ENCODE results near the gene SPZ1. TPM values are rescaled to one million over a fixed set of nuclear protein-coding genes. Genes with fewer than 3 reads are reported as not detected.

Gene SPZ1
- total RNA-seq, 1 experiment from 2014 or later: not detected

DNA sequence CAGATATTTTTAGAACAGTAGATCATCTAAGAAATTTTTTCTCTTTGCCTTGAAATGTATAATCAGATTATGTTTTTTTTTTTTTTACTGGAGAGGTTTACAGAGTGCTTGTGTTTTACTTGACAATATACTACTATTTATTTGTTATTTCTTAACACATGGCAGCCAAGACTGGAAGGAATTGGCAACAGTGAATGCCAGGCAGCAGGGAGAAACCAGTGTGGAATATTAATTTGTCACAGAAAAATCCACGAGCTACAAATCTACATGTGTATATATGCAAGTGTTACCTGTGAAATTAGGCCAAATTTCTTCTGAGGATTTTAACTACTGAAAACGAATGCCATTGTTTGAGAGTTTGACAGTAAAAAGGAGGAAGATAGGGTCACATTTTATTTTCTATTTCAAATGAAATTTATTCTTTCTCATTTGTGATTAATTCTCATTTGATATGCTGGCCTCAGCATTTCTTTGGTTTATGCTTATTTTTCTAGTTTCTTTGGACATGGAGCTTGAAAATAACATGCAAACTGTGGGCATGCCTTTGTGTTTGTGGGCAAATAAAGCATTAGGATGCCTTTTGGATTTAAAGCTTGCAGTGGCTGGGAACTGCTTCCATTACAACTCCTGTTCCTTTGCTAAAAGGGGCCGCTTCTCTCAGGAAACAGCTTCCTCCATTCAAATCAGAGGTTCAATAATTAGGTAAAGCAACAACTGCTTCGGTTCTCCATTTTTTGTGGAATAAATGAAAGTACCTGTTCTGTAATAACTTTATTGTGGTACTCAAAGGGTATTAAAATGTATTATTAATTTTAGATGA is 49.1 kb downstream of the SPZ1 start:
- Histone ChIP-seq H2AFZ (ENCODE audit: low read depth, low read length, poor library complexity, severe bottlenecking) (no peak overlapping the region), H3K27ac (ENCODE audit: low read depth, low read length) (no peak overlapping the region)
- ATAC-seq: no peak

More for the DNA sequence above, 49.1 kb downstream of the SPZ1 start:
- POLR2A ChIA-PET: no interaction called here
- H3K27me3 ChIP-seq (ENCODE audit: insufficient read depth, low read length): no peaks in the 10 kb centered on the region
- no peaks in the 10 kb centered on the region for H4K20me1 ChIP-seq (ENCODE audit: insufficient read depth)
- H3K4me2 ChIP-seq (ENCODE audit: low read length): no peak overlapping the region
- intact Hi-C loops (cut with micrococcal nuclease): no loop called here
- no TSS peak for BruUV-seq (replicated peaks)
- TF ChIP-seq YY1 (IDR thresholded peaks at IDR 0.05; ENCODE audit: extremely low read depth, insufficient replicate concordance, low read depth, low read length): no peak
- TF ChIP-seq JUND (IDR thresholded peaks at IDR 0.05): no peak
- TF ChIP-seq, protein P1, sequence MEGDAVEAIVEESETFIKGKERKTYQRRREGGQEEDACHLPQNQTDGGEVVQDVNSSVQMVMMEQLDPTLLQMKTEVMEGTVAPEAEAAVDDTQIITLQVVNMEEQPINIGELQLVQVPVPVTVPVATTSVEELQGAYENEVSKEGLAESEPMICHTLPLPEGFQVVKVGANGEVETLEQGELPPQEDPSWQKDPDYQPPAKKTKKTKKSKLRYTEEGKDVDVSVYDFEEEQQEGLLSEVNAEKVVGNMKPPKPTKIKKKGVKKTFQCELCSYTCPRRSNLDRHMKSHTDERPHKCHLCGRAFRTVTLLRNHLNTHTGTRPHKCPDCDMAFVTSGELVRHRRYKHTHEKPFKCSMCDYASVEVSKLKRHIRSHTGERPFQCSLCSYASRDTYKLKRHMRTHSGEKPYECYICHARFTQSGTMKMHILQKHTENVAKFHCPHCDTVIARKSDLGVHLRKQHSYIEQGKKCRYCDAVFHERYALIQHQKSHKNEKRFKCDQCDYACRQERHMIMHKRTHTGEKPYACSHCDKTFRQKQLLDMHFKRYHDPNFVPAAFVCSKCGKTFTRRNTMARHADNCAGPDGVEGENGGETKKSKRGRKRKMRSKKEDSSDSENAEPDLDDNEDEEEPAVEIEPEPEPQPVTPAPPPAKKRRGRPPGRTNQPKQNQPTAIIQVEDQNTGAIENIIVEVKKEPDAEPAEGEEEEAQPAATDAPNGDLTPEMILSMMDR (IDR thresholded peaks at IDR 0.05 in 2 of 3, conservative IDR thresholded peaks at IDR 0.05 in 1 of 3; ENCODE audit: borderline replicate concordance in 1 of 3, insufficient read depth in 1 of 3, low read depth in 2 of 3, low read length in 2 of 3): no peak
- no peak for TF ChIP-seq POLR2AphosphoS5 (IDR thresholded peaks at IDR 0.05; ENCODE audit: low read depth, low read length)
- no peak for TF ChIP-seq EZH2 (IDR thresholded peaks at IDR 0.05)
- no peak for TF ChIP-seq ELF1 (IDR thresholded peaks at IDR 0.05; ENCODE audit: borderline replicate concordance, low read depth)
- TF ChIP-seq FOSL1 (IDR thresholded peaks at IDR 0.05; ENCODE audit: low read depth): no peak
- TF ChIP-seq, protein P2, sequence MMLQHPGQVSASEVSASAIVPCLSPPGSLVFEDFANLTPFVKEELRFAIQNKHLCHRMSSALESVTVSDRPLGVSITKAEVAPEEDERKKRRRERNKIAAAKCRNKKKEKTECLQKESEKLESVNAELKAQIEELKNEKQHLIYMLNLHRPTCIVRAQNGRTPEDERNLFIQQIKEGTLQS (IDR thresholded peaks at IDR 0.05): no peak
- no peak for TF ChIP-seq SIN3A (IDR thresholded peaks at IDR 0.05; ENCODE audit: low read depth)
- TF ChIP-seq EZH2phosphoT487 (IDR thresholded peaks at IDR 0.05; ENCODE audit: borderline replicate concordance): no peak
- TF ChIP-seq, protein P3, sequence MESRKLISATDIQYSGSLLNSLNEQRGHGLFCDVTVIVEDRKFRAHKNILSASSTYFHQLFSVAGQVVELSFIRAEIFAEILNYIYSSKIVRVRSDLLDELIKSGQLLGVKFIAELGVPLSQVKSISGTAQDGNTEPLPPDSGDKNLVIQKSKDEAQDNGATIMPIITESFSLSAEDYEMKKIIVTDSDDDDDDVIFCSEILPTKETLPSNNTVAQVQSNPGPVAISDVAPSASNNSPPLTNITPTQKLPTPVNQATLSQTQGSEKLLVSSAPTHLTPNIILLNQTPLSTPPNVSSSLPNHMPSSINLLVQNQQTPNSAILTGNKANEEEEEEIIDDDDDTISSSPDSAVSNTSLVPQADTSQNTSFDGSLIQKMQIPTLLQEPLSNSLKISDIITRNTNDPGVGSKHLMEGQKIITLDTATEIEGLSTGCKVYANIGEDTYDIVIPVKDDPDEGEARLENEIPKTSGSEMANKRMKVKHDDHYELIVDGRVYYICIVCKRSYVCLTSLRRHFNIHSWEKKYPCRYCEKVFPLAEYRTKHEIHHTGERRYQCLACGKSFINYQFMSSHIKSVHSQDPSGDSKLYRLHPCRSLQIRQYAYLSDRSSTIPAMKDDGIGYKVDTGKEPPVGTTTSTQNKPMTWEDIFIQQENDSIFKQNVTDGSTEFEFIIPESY (IDR thresholded peaks at IDR 0.05; ENCODE audit: extremely low read depth, insufficient replicate concordance, low read length): no peak
- TF ChIP-seq, protein P4, sequence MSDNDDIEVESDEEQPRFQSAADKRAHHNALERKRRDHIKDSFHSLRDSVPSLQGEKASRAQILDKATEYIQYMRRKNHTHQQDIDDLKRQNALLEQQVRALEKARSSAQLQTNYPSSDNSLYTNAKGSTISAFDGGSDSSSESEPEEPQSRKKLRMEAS (IDR thresholded peaks at IDR 0.05): no peak
- TF ChIP-seq TCF7L2 (IDR thresholded peaks at IDR 0.05; ENCODE audit: borderline replicate concordance, extremely low read depth, insufficient read depth, insufficient read length): no peak
- no peak for TF ChIP-seq CBX3 (IDR thresholded peaks at IDR 0.05; ENCODE audit: low read depth)
- TF ChIP-seq SRF (IDR thresholded peaks at IDR 0.05; ENCODE audit: low read depth): no peak
- RAD21 ChIA-PET (ENCODE audit: low non-redundant PET in 1 of 2, low total read pairs in 2 of 2, uncharacterized antibody in 2 of 2, unreplicated experiment in 2 of 2): no interaction called here
- no peak for DNase-seq (ENCODE audit: low read depth, low spot score)
- no peaks in the 10 kb centered on the region for H3K79me2 ChIP-seq (ENCODE audit: insufficient read depth, low read length)
- H3K9ac ChIP-seq (ENCODE audit: low read length): no peak overlapping the region
- no peak overlapping the region for H3K4me3 ChIP-seq (replicated peaks in 1 of 2; ENCODE audit: low read depth in 1 of 2, low read length in 2 of 2)
- CTCF ChIA-PET: no interaction called here
- H3K4me1 ChIP-seq (ENCODE audit: control insufficient read depth in 1 of 2, insufficient read depth in 2 of 2, low read length in 2 of 2): no peaks in the 10 kb centered on the region
- H3K9me2 ChIP-seq (ENCODE audit: insufficient read depth): no peaks in the 10 kb centered on the region
- no peaks in the 10 kb centered on the region for H3K36me3 ChIP-seq (ENCODE audit: control insufficient read depth in 1 of 2, insufficient read depth in 2 of 2, low read length in 2 of 2)
- no peaks in the 10 kb centered on the region for H3K9me3 ChIP-seq (ENCODE audit: control insufficient read depth in 1 of 2, insufficient read depth in 1 of 2, low read depth in 1 of 2, low read length in 2 of 2)

Measured in HCT116 (cell line).